HG03108 (cell line): ENCODE measurements around the gene ARHGAP23.

Source experiments
- ATAC-seq: cut with Tn5 transposase; IDR thresholded peaks from one replicate; pipeline ENCODE4 v1.9.1; 2021; ENCODE audit warnings: moderate library complexity; ENCODE audit not compliant: unreplicated experiment

ARHGAP23 gene

GRCh38 chr17:38544839-38545209 is 116.6 kb downstream of the ARHGAP23 start:
- ATAC-seq, result no peak

DNA sequence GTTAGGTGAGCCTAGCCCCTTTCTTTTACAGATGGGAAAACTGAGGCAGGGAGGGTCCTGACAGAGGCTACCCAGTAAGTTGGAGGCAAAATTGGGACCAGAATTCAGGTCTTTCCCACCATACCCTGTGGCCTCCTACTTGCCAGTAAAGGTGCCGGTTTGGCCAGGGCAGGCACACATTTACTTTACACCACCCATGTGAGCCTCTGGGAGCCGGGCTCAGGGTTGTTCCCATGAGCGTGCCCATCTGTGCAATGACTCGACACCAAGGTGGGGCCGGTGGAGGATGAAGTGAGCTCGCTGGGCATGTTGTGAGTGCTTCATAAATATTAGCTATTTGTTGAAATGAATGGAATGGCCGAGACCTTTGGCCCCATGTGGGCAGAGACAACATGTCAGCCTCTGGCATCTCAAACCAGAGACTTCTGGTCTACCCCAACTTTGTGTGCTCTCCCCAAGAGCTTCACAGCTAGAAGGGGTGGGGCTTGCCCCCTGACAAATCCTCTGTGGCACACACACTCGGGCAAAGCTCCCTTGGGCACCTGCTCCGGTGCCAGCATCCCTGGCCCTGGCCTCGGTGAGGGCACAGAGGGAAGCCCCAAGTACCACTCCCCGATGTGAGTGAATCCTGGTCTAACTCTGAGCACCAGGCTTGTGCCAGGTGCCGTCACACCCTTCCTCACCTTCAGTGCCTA is 117.4 kb downstream of the ARHGAP23 start:
- ATAC-seq, result no peak

DNA sequence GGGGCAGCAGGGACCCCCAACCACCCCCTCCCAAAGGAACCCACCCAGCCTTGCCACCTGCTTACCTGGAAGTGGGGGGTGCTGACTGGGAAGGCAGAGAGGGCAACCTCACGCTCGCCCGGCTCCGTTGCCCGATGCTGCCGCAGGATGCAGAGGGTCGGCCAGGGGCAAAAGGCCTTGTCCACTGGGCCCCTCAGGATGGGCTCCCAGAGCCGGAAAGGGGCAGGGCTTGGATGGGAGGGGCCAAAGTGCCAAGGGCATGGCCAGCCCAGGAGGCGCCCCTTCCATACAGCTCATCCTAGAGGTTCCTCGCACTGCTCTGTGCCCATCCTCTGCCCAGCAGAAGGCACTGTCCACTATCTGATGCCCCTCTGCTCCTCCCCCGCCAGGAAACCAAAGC is 118.1 kb downstream of the ARHGAP23 start:
- ATAC-seq, result no peak

DNA sequence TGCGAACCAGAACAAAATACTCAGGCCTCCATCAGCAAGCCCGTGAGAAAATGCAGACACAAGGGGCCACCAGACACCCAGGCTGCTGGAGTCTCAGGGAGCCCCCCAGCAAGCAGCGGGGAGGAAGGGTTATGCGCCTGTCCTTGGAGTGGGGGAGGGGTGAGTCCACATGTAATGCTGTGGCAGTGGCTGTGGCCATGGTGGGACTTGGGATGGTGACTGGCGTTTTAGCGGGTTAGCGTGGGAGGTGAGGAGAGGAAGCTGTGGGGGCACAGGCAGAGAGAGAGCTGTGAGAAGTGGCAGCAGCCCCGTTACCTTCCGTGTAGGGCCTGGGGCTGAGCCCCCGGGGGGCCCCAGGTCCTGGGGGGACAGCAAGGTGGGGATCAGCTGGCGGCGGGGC is 119.2 kb downstream of the ARHGAP23 start:
- ATAC-seq, result no peak

DNA sequence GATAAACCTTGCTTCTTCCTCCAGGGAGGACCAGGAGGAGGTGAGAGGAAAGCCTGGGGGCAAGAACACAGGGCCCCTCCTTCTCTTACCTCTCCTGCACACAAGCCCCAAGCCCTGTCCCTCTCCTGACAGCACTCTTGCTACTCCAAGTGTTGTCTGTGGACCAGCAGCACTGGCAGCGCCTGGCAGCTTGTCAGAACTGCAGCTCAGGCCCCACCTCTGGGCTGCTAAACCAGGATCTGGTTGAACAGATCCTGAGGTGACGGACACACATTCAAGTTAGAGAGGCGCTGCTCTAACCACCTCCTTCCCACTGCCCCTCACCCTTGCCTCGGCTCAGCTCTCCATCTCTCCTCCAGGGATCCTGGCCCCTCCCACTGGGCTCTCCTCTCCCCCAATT is 121.0 kb downstream of the ARHGAP23 start:
- no peak for ATAC-seq

GRCh38 chr17:38550661-38551060 is 122.4 kb downstream of the ARHGAP23 start:
- ATAC-seq, result no peak

DNA sequence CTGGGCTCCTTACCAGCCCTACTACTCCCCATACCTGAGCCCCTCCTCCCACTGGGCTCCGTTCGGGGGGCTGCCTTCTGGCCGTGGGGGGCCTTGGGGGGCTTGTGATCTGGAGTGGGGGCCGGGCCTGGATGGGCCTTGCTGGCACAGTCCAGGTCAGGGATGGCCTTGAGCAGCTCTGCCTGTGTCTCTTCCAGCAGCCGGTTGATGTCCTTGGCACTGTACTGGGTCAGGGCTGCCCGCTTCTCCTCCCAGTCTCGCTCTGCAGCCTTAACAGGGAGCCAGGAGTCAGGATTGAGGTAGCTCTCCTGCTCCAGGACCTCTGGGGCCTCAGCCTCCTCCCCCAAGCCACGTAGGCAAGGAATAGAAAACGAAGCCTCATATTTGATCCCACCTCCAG is 122.9 kb downstream of the ARHGAP23 start:
- no peak for ATAC-seq

GRCh38 chr17:38552343-38552742 is 124.1 kb downstream of the ARHGAP23 start:
- no peak for ATAC-seq

DNA sequence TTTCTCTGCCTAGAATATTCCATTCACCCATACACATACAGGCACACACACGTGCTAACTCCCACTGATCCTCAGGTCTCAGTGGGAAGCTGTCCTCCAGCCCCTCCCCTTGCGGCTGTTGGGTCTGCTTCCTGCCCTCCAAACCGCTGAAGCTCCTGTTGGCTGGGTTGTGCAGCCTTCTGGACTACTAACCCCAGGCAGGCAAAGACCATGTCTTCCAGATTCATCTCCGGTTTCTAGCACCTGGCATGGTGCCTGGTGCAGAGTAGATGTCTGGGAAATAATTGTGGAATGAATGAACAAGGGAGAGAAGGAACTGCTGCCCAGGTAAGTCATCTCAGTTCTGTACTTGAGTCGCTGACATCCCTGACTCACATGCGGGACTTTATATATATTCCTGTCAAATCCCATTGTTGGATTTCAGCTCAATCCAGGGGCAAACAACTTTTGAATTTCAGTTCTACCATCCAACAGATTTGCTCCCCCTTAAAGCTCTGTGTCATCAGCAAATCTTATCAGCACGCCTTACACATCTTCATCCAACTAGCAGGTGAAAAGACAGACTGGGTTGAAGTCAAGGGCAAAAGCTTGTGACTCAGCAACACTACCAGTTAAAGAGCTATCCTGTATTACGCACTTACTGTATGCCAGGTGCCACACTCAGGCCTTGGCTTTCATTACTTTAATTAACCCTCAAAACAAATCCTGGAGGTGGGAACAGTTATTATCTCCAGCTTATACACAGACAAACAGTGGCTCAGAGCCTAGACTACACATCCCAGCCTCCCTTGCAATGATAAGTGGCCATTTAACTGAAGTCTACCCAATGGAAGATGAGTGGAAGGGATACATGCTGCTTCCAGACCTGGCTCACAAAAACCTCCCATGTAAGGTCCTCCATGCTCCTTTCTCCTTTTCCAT is 126.4 kb downstream of the ARHGAP23 start:
- no peak for ATAC-seq

DNA sequence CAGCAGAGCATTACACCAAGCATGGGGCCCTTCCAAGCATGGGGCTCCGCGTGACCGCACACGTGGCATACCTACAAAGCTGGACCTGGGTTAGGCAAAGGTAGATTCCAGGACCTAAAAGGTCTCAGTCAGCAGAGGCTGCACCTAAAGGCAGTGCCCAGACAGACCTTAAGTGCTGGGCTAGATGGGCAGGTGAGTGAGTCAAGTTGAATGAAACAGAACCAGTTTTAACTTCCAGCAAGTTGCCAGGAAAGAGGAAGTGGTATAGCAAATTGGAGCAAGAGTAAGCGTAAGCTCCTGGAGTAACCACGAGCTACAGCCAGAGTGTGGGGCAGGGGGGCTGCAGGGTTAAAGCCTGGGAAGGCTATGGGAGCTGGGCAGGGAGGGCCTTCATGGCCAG is 128.0 kb downstream of the ARHGAP23 start:
- no peak for ATAC-seq

DNA sequence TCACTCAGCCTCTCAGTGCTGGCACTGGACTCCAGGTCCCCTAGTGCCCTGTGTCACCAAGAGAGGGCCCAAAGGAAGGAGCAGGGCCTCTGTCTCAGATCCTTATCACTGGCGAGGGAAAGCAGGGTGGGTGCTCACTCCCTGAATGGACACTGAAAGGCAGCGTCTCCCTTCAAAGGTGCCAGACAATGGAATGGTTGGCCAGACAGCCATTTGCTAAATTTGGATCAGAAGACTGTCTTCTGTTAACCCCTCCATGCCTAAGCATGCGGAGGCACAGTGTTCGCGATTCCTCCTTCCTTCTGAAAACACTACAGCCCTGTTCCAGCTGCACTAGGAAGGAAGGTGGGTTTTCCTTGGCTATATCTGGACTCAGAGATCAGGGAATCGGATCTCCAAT is 129.1 kb downstream of the ARHGAP23 start:
- no peak for ATAC-seq

GRCh38 chr17:38557836-38558727 is 129.8 kb downstream of the ARHGAP23 start:
- peak; percentile 69 for ATAC-seq

GRCh38 chr17:38558728-38559050 is 130.4 kb downstream of the ARHGAP23 start:
- peak; percentile 5 for ATAC-seq

GRCh38 chr17:38559051-38559879 is 131.0 kb downstream of the ARHGAP23 start:
- peak; percentile 67 for ATAC-seq

DNA sequence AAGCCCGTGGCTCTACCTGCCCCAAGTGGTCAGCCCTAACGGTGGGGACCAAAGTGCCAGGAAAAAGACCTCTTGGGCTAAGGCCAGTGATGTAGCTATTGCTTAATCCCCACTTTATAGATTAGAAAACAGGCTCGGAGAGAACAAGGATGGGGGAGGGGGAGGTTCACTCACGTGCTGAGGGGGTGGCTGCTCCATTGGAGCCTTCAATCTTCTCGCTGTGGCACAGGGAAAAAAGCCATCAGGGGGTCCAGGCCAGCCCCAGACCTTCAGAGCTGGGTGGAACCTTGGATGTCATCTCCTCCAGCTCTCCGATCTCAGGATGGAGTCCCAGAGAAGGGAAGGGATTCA is 131.6 kb downstream of the ARHGAP23 start:
- no peak for ATAC-seq

GRCh38 chr17:38560503-38561318 is 132.4 kb downstream of the ARHGAP23 start:
- no peak for ATAC-seq

- no peak for ATAC-seq
These were observed 133.4 kb downstream of the ARHGAP23 start for GRCh38 chr17:38561416-38562214.
